Tibial artery (tissue), 4 donors: ENCODE data around the gene BEX4.
"Not testable (repeated sequence)": the region's sequence is repeated elsewhere in the genome, so short reads cannot be mapped to it uniquely, and the experiment has no call there.

Experiments
- DNase-seq, 2 donors: peaks; one replicate each; pipeline ENCODE4 v3.0.0-alpha.2; 2019
- H3K27ac ChIP-seq, 2 donors: fragments of 200-600 bp; sonication (generic) in 1 of 2; 1 replicate in 1 of 2; 2 replicates in 1 of 2; pipeline ENCODE4 v1.5.1; 2018 to 2019; ENCODE audit warnings: mild to moderate bottlenecking in 1 of 2
- H3K27me3 ChIP-seq, 2 donors: fragments of 200-600 bp; sonication (generic) in 1 of 2; one replicate each; pipeline versions ENCODE4 v1.5.1 to v1.6.0; 2016 to 2019
- H3K36me3 ChIP-seq, 3 donors: fragments of 200-600 bp; sonication (generic) in 2 of 3; one replicate each; pipeline ENCODE4 v1.5.1; 2016 to 2019; ENCODE audit warnings: mild to moderate bottlenecking in 2 of 3
- H3K4me1 ChIP-seq, 4 donors: fragments of 200-600 bp; sonication (generic) in 2 of 4; 1 replicate in 3 of 4; 2 replicates in 1 of 4; pipeline ENCODE4 v1.5.1; 2016 to 2019
- H3K4me3 ChIP-seq, 2 donors: fragments of 200-600 bp; sonication (generic) in 1 of 2; 1 replicate in 1 of 2; 2 replicates in 1 of 2; pipeline ENCODE4 v1.5.1; 2018 to 2019; ENCODE audit warnings: mild to moderate bottlenecking in 2 of 2
- H3K9me3 ChIP-seq, 3 donors: fragments of 200-600 bp; sonication (generic) in 1 of 3; one replicate each; pipeline ENCODE4 v1.5.1; 2016 to 2019
- intact Hi-C: fragments of 100-400 bp; cut with DNase I; formaldehyde crosslinking; loops from one replicate; pipeline ENCODE4 v1.15.0; 2023; ENCODE audit warnings: low total_unique reads
- TF ChIP-seq, protein P1 (sequence below), 2 experiments: fragments of 200-600 bp in 1 of 2; fragments of 450-650 bp in 1 of 2; IDR thresholded peaks; one replicate each; pipeline ENCODE4 v1.5.1; 2017 to 2019; ENCODE audit warnings: antibody characterized with exemption in 2 of 2, mild to moderate bottlenecking in 1 of 2, moderate library complexity in 1 of 2

The BEX4 gene, protein sequence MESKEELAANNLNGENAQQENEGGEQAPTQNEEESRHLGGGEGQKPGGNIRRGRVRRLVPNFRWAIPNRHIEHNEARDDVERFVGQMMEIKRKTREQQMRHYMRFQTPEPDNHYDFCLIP

DNA sequence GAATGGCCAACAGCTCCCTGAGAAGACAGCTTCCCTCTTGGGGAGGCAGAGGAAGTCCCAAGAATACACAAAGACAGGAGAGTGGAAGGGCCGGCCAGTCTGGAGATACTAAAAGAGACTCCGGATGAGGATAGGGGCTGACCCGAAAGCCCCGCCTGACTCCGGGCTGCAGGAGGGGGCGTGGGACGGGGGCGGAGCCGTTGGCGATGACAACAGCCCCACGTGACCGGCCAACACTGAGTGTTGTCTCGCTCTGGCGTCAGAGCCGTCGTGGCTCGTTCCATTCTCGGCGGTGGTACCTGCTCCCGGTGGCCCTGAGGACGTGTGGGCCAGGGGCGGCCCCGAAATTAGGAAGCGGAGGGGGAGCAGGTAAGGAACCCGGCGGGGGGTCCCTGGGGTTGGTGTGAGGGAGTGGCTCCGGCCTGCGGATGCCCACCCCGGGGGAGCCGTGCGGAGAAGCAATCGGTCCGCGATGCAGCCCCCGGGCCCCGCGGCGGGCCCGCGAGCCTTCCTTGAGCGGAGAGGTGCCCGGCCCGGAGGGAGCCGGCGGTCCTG is at the start of gene BEX4:
BEX4 (plus strand) TSS at position 239 of the 555 bp plus-strand sequence. CDS start 1,046 bp downstream, outside the sequence.
- no peaks in the 10 kb centered on the region for H3K36me3 ChIP-seq
- DNase-seq, result peak; percentile 75 to 86
- no peaks in the 10 kb centered on the region for H3K9me3 ChIP-seq
- H3K27me3 ChIP-seq, result no peaks in the 10 kb centered on the region
- H3K4me3 ChIP-seq, result peak within 1 kb of the TSS; percentile 63 to 78
- intact Hi-C loops, result no loop called here
- H3K4me1 ChIP-seq, result no peaks in the 10 kb centered on the region
- peak within 1 kb of the TSS; percentile 73 to 76 for H3K27ac ChIP-seq
- TF ChIP-seq, protein P1, sequence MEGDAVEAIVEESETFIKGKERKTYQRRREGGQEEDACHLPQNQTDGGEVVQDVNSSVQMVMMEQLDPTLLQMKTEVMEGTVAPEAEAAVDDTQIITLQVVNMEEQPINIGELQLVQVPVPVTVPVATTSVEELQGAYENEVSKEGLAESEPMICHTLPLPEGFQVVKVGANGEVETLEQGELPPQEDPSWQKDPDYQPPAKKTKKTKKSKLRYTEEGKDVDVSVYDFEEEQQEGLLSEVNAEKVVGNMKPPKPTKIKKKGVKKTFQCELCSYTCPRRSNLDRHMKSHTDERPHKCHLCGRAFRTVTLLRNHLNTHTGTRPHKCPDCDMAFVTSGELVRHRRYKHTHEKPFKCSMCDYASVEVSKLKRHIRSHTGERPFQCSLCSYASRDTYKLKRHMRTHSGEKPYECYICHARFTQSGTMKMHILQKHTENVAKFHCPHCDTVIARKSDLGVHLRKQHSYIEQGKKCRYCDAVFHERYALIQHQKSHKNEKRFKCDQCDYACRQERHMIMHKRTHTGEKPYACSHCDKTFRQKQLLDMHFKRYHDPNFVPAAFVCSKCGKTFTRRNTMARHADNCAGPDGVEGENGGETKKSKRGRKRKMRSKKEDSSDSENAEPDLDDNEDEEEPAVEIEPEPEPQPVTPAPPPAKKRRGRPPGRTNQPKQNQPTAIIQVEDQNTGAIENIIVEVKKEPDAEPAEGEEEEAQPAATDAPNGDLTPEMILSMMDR (IDR thresholded peaks at IDR 0.05), result no peak

DNA sequence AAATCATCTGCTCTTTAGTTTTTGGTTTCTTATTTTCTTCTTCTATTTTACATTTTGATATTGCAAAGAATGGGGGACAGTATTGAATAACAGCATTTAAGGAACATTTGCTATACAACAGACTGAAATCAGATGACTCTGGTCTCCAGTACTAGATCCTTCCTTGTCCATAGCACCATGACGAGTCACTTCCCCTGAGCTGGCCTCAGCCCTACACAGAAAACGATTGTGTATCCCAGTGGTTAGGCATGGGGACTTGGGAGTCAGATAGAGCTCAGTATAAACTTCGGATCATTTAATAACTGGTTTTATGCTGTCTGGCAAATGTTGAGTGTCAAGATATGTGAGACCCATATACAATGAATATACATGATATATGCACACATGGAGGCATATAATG is 44.7 kb upstream of the BEX4 start:
- intact Hi-C loops, result no loop called here
- no peaks in the 10 kb centered on the region for H3K36me3 ChIP-seq
- H3K27me3 ChIP-seq, result no peaks in the 10 kb centered on the region
- H3K4me1 ChIP-seq, result no peaks in the 10 kb centered on the region
- H3K9me3 ChIP-seq, result no peaks in the 10 kb centered on the region
- TF ChIP-seq, protein P1 (IDR thresholded peaks at IDR 0.05), result no peak
- H3K27ac ChIP-seq, result no peak overlapping the region
- DNase-seq, result no peak
- no peak overlapping the region for H3K4me3 ChIP-seq

DNA sequence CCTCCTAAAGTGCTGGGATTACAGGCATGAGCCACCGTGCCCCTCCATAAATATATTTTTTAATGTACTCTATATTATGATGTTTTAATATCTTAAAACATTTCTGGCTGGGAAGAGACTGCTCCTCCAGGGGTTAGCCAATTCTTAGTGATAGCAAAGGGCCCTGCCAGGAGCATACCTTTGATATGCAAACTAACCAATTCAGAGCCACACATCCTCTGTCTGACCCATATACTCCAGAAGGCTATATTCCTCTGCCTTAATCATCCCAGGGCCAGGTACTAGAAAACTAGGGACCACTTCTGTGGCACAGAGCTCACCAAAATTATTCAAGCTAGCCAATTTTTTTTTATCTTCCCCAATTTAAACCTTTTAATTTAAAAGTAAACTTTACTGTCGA is 43.6 kb upstream of the BEX4 start:
- DNase-seq, result no peak
- intact Hi-C loops, result no loop called here
- H3K27ac ChIP-seq, result no peak overlapping the region

DNA sequence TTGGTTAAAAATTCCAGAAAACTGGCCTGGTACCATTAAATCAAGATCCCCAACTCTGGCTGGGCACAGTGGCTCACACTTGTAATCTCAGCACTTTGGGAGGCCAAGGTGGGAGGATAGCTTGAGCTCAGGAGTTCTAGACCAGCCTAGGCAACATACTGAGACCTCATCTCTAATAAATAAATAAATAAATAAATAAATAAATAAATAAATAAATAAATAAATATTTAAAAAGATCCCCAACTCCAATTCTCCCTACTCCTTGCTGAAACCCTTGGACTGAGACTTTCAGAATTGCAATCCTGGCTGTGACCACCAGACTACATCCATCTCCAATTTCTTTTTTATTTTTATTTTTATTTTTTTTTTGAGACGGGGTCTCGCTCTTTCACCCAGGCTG is 39.7 kb upstream of the BEX4 start:
- not testable (repeated sequence) for H3K4me3 ChIP-seq, H3K27me3 ChIP-seq, DNase-seq, H3K27ac ChIP-seq, H3K4me1 ChIP-seq, H3K9me3 ChIP-seq, H3K36me3 ChIP-seq
- intact Hi-C loops, result loop anchor here (5.0 kb wide), 1 partner anchor 223 kb away; no protein-coding TSS in a partner anchor

More for the DNA sequence above, 43.6 kb upstream of the BEX4 start:
- TF ChIP-seq, protein P1 (IDR thresholded peaks at IDR 0.05), result no peak
- Histone ChIP-seq H3K27me3 (no peaks in the 10 kb centered on the region), H3K36me3 (no peaks in the 10 kb centered on the region), H3K9me3 (no peaks in the 10 kb centered on the region), H3K4me1 (peaks cover 0 to 3% (median 0%) of the 10 kb centered on the region in 4 donors), H3K4me3 (no peak overlapping the region)

DNA sequence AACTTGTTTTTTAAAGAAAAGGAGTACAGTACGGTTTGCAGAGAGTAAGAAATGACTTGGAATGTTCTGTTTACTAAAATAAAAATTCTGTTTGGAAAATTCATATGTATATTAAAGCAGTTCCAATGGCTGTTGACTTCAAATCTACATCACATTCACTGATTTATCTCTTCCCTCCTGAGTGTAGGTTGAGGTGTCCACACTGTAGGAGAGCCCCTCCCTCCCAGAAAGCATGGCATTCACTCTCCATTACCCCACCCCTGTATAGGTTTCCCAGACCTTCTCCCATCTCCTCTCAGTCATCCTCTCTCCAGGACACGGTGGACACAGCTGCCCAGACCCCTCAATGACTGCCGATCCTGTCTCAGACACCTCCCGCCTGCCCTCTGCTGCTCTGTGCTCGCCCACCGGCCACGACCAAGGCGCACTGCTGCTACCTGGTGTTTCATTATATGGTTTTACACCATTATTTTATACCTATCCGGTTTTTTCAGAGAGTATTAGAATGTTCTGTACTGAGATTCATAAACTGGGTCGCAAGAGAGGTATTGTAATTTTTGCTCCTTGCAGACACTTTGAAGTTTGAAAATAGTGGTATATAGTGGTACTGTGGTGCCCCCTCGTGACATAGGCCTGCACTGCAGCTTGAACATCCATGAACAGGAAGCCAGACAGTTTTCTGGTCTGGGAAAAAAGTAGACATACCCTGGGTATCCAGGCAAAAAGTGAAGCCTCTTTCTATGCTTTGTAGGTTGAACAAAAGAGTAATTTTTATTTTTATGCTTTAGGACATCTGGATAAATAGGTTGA is 38.8 kb upstream of the BEX4 start:
- intact Hi-C loops, result loop anchor here (5.0 kb wide), 1 partner anchor 224 kb away; no protein-coding TSS in a partner anchor
- Histone ChIP-seq H3K9me3 (no peaks in the 10 kb centered on the region), H3K27ac (no peak overlapping the region), H3K36me3 (no peaks in the 10 kb centered on the region), H3K4me1 (peaks cover 0 to 3% (median 0%) of the 10 kb centered on the region in 4 donors), H3K27me3 (no peaks in the 10 kb centered on the region), H3K4me3 (no peak overlapping the region)
- peak; percentile 64 to 65 for DNase-seq
- TF ChIP-seq, protein P1 (IDR thresholded peaks at IDR 0.05), result peak; percentile 49 to 55

DNA sequence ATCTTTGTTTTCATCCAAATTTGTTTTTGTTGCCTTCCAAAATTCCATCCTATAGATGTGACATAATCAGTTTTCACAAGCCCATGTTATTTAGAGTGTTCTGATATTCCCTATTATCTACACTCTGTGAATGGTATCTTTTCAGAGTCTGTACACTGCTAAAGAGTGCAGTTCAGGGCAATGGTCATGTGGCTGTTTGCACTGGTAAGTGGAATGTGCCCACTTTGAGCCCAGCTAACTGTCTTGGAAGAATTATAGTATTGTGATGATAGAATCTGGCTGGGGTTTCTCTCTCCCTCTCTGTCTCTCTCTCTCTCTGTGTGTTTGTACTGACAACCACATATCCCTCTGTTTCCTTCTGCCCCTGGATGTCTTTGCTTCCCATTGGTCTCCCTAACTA is 37.4 kb upstream of the BEX4 start:
- no peak for DNase-seq
- TF ChIP-seq, protein P1 (IDR thresholded peaks at IDR 0.05), result no peak
- Histone ChIP-seq H3K27ac (no peak overlapping the region), H3K36me3 (no peaks in the 10 kb centered on the region), H3K27me3 (no peaks in the 10 kb centered on the region), H3K4me1 (peaks cover 0 to 3% (median 0%) of the 10 kb centered on the region in 4 donors), H3K9me3 (no peaks in the 10 kb centered on the region), H3K4me3 (no peak overlapping the region)
- intact Hi-C loops, result loop anchor here (5.0 kb wide), 1 partner anchor 225 kb away; no protein-coding TSS in a partner anchor
